GM12878 (cell line): Measurements from ENCODE around the gene GALR1. TPM values are rescaled to one million over a fixed set of nuclear protein-coding genes. Genes with fewer than 3 reads are reported as not detected.
A peak's percentile ranks its signal among the peaks of the same experiment; 100 is the strongest.

ENCODE experiments used
- ATAC-seq: fragments of 200-7000 bp; cut with Tn5 transposase; 3 replicates; pipeline ENCODE4 v1.9.1; 2020; ENCODE audit warnings: mild to moderate bottlenecking, moderate library complexity
- BruUV-seq: library from RNA; stranded (reverse); fragments of 400-500 nt; replicated peaks from 2 replicates; lab custom pipeline; 2021; lab: Mats Ljungman, UMichigan
- CTCF ChIA-PET: fragments of 300-600 bp; sonication (Branson Sonifier 250); formaldehyde crosslinking; extraction: SDS; loops from one replicate; lab custom pipeline; 2021; ENCODE audit warnings: inconsistent platforms; lab: Yijun Ruan, JAX
- POLR2A ChIA-PET: fragments of 350-600 bp; formaldehyde crosslinking; extraction: SDS; loops from one replicate; lab custom pipeline; 2021; ENCODE audit warnings: inconsistent platforms; lab: Charles Lee
- RAD21 ChIA-PET: fragments of 300-600 bp; sonication (Branson Sonifier 250); formaldehyde crosslinking; loops from one replicate; lab custom pipeline; 2023; ENCODE audit warnings: antibody characterized with exemption; ENCODE audit not compliant: unreplicated experiment; lab: Charles Lee
- SMC1A ChIA-PET: fragments of 300-600 bp; sonication (Branson Sonifier 250); formaldehyde crosslinking; loops from one replicate; lab custom pipeline; 2023; ENCODE audit not compliant: unreplicated experiment, uncharacterized antibody; lab: Charles Lee
- DNase-seq: peaks from one replicate; pipeline ENCODE4 v3.0.0-alpha.2; 2011; ENCODE audit warnings: low read depth, low spot score
- FAIRE-seq: peaks from 3 replicates; lab custom pipeline; 2011; peaks lifted over from hg19 to GRCh38; lab: Jason Lieb, UNC
- H2AFZ ChIP-seq: 2 replicates; pipeline ENCODE4 v1.6.0; 2011; ENCODE audit warnings: low read depth, low read length, control low read depth; ENCODE audit not compliant: control insufficient read depth
- H3K27ac ChIP-seq: 2 replicates; pipeline ENCODE4 v1.5.1; 2011; ENCODE audit warnings: control low read depth; ENCODE audit not compliant: control insufficient read depth, insufficient read depth
- H3K27me3 ChIP-seq, 2 experiments: replicated peaks in 1 of 2; 2 replicates each; pipeline versions ENCODE4 v1.6.0 to v1.6.1; 2011; ENCODE audit warnings: low read length in 1 of 2; ENCODE audit not compliant: control insufficient read depth in 2 of 2, insufficient read depth in 2 of 2
- H3K36me3 ChIP-seq, 2 experiments: 2 replicates each; pipeline ENCODE4 v1.5.1; 2011; ENCODE audit warnings: low read length in 1 of 2; ENCODE audit not compliant: control insufficient read depth in 2 of 2, insufficient read depth in 2 of 2
- H3K4me1 ChIP-seq: 2 replicates; pipeline ENCODE4 v1.6.1; 2011; ENCODE audit warnings: mild to moderate bottlenecking, low read length, moderate library complexity, mixed read lengths; ENCODE audit not compliant: control insufficient read depth, insufficient read depth
- H3K4me2 ChIP-seq: 2 replicates; pipeline ENCODE4 v1.6.0; 2011; ENCODE audit warnings: control low read depth; ENCODE audit not compliant: control insufficient read depth, insufficient read depth
- H3K4me3 ChIP-seq: fragments of 200-600 bp; sonication (generic); 2 replicates; pipeline ENCODE4 v1.5.1; 2016
- H3K79me2 ChIP-seq: 2 replicates; pipeline ENCODE4 v1.6.0; 2011; ENCODE audit warnings: low read length; ENCODE audit not compliant: control insufficient read depth, insufficient read depth
- H3K9ac ChIP-seq: 2 replicates; pipeline ENCODE4 v1.8.0; 2011; ENCODE audit warnings: low read length, control low read depth, mixed read lengths; ENCODE audit not compliant: control insufficient read depth, insufficient read depth
- H3K9me3 ChIP-seq: replicated peaks from 3 replicates; pipeline ENCODE4 v1.5.1; 2011; ENCODE audit warnings: mild to moderate bottlenecking, low read length; ENCODE audit not compliant: control insufficient read depth, insufficient read depth
- H4K20me1 ChIP-seq: 2 replicates; pipeline ENCODE4 v1.6.0; 2011; ENCODE audit not compliant: control insufficient read depth, insufficient read depth
- CREB1 ChIP-seq: IDR thresholded peaks from 2 replicates; pipeline ENCODE4 v1.6.1; 2012; ENCODE audit warnings: low read depth, mild to moderate bottlenecking, inconsistent platforms
- ETV6 ChIP-seq, 2 experiments: fragments of 450-650 bp in 1 of 2; IDR thresholded peaks in 1 of 2; conservative IDR thresholded peaks in 1 of 2; 2 replicates each; pipeline ENCODE4 v1.6.1; 2014; ENCODE audit warnings: antibody characterized with exemption in 1 of 2, borderline replicate concordance in 1 of 2, low read depth in 1 of 2, mild to moderate bottlenecking in 1 of 2, moderate library complexity in 1 of 2
- HDGF ChIP-seq: fragments of 450-650 bp; IDR thresholded peaks from 2 replicates; pipeline ENCODE4 v1.6.1; 2016; ENCODE audit warnings: antibody characterized with exemption
- IKZF2 ChIP-seq, 2 experiments: fragments of 450-650 bp; IDR thresholded peaks; 2 replicates each; pipeline ENCODE4 v1.6.1; 2017; ENCODE audit warnings: mild to moderate bottlenecking in 2 of 2, moderate library complexity in 2 of 2
- NBN ChIP-seq: fragments of 450-650 bp; IDR thresholded peaks from 2 replicates; pipeline ENCODE4 v1.6.1; 2016
- NFIC ChIP-seq: IDR thresholded peaks from 2 replicates; pipeline ENCODE4 v1.6.1; 2012; ENCODE audit warnings: low read depth, mild to moderate bottlenecking, inconsistent platforms, low read length, moderate library complexity
- RUNX3 ChIP-seq: IDR thresholded peaks from 2 replicates; pipeline ENCODE4 v1.6.1; 2012; ENCODE audit warnings: low read length, inconsistent platforms
- SPI1 ChIP-seq: IDR thresholded peaks from 2 replicates; pipeline ENCODE4 v1.6.1; 2011; ENCODE audit warnings: low read depth, mild to moderate bottlenecking, low read length, moderate library complexity, borderline replicate concordance; ENCODE audit not compliant: insufficient read depth
- ZNF622 ChIP-seq: fragments of 450-650 bp; IDR thresholded peaks from 2 replicates; pipeline ENCODE4 v1.6.1; 2017; ENCODE audit warnings: mild to moderate bottlenecking, inconsistent platforms
- WGBS: methylation state at CpG from one replicate; pipeline ENCODE4 v1.1.6; 2016; ENCODE audit warnings: low lambda C conversion rate; ENCODE audit not compliant: insufficient replicate concordance, insufficient coverage; ENCODE audit errors: missing lambda C conversion rate; 5-methylcytosine and 5-hydroxymethylcytosine counted together
- in situ Hi-C: fragments of 300-500 bp; cut with MboI; formaldehyde crosslinking; loops from 9 replicates; pipeline ENCODE4 v1.14.3; 2018; ENCODE audit warnings: mixed read lengths
- intact Hi-C: fragments of 100-400 bp; cut with micrococcal nuclease; formaldehyde crosslinking; loops from one replicate; pipeline ENCODE4 v1.14.2; 2022; ENCODE audit not compliant: unreplicated experiment
- polyA plus RNA-seq, 11 experiments: library from polyadenylated mRNA; depleted of rRNA in 4 of 11; unstranded in 6 of 11; stranded (reverse) in 5 of 11; fragments of >200 nt; fragmentation: Nextera tagmentation in 4 of 11; fragmentation: Illumina TruSeq in 1 of 11; extraction: Ambion mirVana in 4 of 11; extraction: Trizol in 1 of 11; gene quantifications; 1 replicate in 1 of 11; 2 replicates in 10 of 11; pipeline versions ENCODE4 v1.2.1 to v1.2.3, GENCODE V29; 2011 to 2016; ENCODE audit warnings: inconsistent platforms in 2 of 11, missing spikeins in 2 of 11, low read depth in 1 of 11
- total RNA-seq, 4 experiments: library from RNA; depleted of rRNA in 3 of 4; stranded (reverse); fragments of >200 nt in 3 of 4; fragmentation: Illumina TruSeq in 1 of 4; extraction: Trizol in 1 of 4; gene quantifications; 2 replicates each; pipeline versions ENCODE4 v1.2.1 to v1.2.3, GENCODE V29; 2013 to 2021
- TF ChIP-seq, protein P1 (sequence below), 3 experiments: IDR thresholded peaks in 2 of 3; conservative IDR thresholded peaks in 1 of 3; 2 replicates each; pipeline ENCODE4 v1.5.1; 2011; ENCODE audit warnings: low read depth in 3 of 3, low read length in 3 of 3, mild to moderate bottlenecking in 3 of 3, control low read depth in 2 of 3, moderate library complexity in 2 of 3, inconsistent platforms in 1 of 3, mixed read lengths in 1 of 3; ENCODE audit not compliant: control insufficient read depth in 2 of 3, insufficient read depth in 1 of 3; ENCODE audit errors: extremely low read depth in 1 of 3
- TF ChIP-seq, protein P2 (sequence below): fragments of 450-650 bp; IDR thresholded peaks from 2 replicates; pipeline ENCODE4 v1.6.1; 2017; ENCODE audit warnings: low read depth, mild to moderate bottlenecking, moderate library complexity

The GALR1 gene
- total and polyA plus RNA-seq, 10 of the 15 experiments (the other 5 are each of a cell fraction or from before 2014, with no cell fraction given), result not detected

DNA sequence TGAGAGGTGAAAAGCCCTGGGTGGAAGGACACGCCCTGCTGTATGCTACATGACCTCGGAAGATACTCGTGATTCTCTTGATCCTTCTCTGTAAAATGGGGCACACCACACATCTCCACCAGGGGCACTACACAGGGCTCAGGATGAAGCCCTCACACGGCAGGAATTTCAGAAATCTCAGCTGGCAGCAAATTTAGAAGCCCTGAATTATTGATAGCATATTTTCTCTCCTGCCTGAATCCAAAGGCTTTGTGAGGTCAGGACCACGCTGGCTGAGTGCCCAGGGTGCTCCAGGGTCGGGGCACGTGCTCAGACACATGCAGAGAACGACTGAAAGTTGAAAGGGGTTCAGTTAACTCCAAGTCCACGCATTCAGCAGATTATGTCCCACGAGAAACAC, 42.1 kb upstream of the GALR1 start (continued):
- TF ChIP-seq, protein P1, sequence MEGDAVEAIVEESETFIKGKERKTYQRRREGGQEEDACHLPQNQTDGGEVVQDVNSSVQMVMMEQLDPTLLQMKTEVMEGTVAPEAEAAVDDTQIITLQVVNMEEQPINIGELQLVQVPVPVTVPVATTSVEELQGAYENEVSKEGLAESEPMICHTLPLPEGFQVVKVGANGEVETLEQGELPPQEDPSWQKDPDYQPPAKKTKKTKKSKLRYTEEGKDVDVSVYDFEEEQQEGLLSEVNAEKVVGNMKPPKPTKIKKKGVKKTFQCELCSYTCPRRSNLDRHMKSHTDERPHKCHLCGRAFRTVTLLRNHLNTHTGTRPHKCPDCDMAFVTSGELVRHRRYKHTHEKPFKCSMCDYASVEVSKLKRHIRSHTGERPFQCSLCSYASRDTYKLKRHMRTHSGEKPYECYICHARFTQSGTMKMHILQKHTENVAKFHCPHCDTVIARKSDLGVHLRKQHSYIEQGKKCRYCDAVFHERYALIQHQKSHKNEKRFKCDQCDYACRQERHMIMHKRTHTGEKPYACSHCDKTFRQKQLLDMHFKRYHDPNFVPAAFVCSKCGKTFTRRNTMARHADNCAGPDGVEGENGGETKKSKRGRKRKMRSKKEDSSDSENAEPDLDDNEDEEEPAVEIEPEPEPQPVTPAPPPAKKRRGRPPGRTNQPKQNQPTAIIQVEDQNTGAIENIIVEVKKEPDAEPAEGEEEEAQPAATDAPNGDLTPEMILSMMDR (IDR thresholded peaks at IDR 0.05 in 2 of 3, conservative IDR thresholded peaks at IDR 0.05 in 1 of 3; ENCODE audit: control insufficient read depth in 2 of 3, extremely low read depth in 1 of 3, insufficient read depth in 1 of 3, low read depth in 3 of 3, low read length in 3 of 3), result peak in 2 of 3 experiments; percentile 47 to 61; a peak in 4 of 6 replicates

DNA sequence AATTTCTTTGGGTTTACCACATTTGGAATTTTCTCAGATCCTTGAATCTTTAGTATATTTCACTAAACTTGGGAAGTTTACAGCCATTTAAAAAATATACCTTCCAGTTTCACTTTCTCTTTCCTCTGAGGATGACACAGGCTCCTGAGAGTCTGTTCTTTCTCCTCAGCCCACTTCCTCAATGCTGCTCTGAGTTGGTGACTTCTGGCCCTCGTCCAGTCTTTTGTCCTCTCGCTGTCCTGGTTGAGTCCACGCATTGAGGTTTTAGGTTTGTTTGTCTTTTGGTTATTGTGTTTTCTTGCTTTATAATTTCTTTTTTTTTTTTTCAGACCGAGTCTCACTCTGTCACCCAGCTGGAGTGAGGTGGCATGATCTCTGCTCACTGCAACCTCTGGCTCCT, 40.7 kb upstream of the GALR1 start:
- no peaks in the 10 kb centered on the region for H3K9me3 ChIP-seq
- H2AFZ ChIP-seq, result peak overlapping the region; percentile 82
- H3K4me2 ChIP-seq, result peak overlapping the region; percentile 36
- SMC1A ChIA-PET, result interaction anchor here (0.8 to 6.1 kb wide), 3 partner anchors 79 to 209 kb away, joined by 3 to 82 read pairs (median 24); no protein-coding TSS in a partner anchor
- H3K27ac ChIP-seq, result peak overlapping the region; percentile 68
- 0% methylated on average over 3 of the region's 4 CpGs for WGBS
- peak overlapping the region; percentile 26; the same call in 1 of the 2 replicates for H3K9ac ChIP-seq
- intact Hi-C loops (loop anchor here (2.0 to 10.0 kb wide), 3 partner anchors 84 to 404 kb away; no protein-coding TSS in a partner anchor), in situ Hi-C loops (no loop called here)
- ATAC-seq, result peak; percentile 85
- POLR2A ChIA-PET, result no interaction called here
- H3K36me3 ChIP-seq, result no peaks in the 10 kb centered on the region
- 0 out of 2 replicates have a peak overlapping the region, but pooled peaks have one; percentile 4 for H3K4me3 ChIP-seq
- H3K27me3 ChIP-seq, result no peaks in the 10 kb centered on the region
- peak; percentile 94 for FAIRE-seq
- RAD21 ChIA-PET, result interaction anchor here (5.8 kb wide), 1 partner anchor 206 kb away, joined by 126 read pairs; no protein-coding TSS in a partner anchor
- TF ChIP-seq CREB1 (no peak), RUNX3 (0 out of 2 replicates have a peak, but pooled peaks have one; percentile 25), NBN (0 out of 2 replicates have a peak, but pooled peaks have one; percentile 52), ZNF622 (no peak), IKZF2 (IDR thresholded peaks at IDR 0.05) (peak in 1 of 2 experiments; percentile 22; a peak in 1 of 4 replicates), SPI1 (peak; percentile 89; the same call in 1 of the 2 replicates), NFIC (0 out of 2 replicates have a peak, but pooled peaks have one; percentile 21), ETV6 (conservative IDR thresholded peaks at IDR 0.05 in 1 of 2, IDR thresholded peaks at IDR 0.05 in 1 of 2; ENCODE audit: borderline replicate concordance in 1 of 2, low read depth in 1 of 2) (peak in 1 of 2 experiments; percentile 26; a peak in 1 of 4 replicates), HDGF (peak; percentile 76; the same call in 1 of the 2 replicates)
- TF ChIP-seq, protein P1 (IDR thresholded peaks at IDR 0.05 in 2 of 3, conservative IDR thresholded peaks at IDR 0.05 in 1 of 3; ENCODE audit: control insufficient read depth in 2 of 3, extremely low read depth in 1 of 3, insufficient read depth in 1 of 3, low read depth in 3 of 3, low read length in 3 of 3), result no peak
- TF ChIP-seq, protein P2, sequence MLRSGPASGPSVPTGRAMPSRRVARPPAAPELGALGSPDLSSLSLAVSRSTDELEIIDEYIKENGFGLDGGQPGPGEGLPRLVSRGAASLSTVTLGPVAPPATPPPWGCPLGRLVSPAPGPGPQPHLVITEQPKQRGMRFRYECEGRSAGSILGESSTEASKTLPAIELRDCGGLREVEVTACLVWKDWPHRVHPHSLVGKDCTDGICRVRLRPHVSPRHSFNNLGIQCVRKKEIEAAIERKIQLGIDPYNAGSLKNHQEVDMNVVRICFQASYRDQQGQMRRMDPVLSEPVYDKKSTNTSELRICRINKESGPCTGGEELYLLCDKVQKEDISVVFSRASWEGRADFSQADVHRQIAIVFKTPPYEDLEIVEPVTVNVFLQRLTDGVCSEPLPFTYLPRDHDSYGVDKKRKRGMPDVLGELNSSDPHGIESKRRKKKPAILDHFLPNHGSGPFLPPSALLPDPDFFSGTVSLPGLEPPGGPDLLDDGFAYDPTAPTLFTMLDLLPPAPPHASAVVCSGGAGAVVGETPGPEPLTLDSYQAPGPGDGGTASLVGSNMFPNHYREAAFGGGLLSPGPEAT, result 0 out of 2 replicates have a peak, but pooled peaks have one; percentile 24
- BruUV-seq, result no TSS peak
- DNase-seq, result peak; percentile 34
- H3K4me1 ChIP-seq, result peaks cover 4% of the 10 kb centered on the region
- H4K20me1 ChIP-seq, result no peaks in the 10 kb centered on the region
- CTCF ChIA-PET, result interaction anchor here (1.1 to 7.6 kb wide), 7 partner anchors 12 to 406 kb away, joined by 3 to 143 read pairs (median 4); no protein-coding TSS in a partner anchor
- H3K79me2 ChIP-seq, result no peaks in the 10 kb centered on the region
